NCI-H1417 treated with DMSO at 0.1 percent for 48 hours (cell line): ENCODE data around the gene ULBP2.
"Not testable (repeated sequence)": the region's sequence is repeated elsewhere in the genome, so short reads cannot be mapped to it uniquely, and the experiment has no call there.

Experiments used
- DNase-seq: peaks from one replicate; lab custom pipeline; 2025; lab: John Stamatoyannopoulos, UW

The ULBP2 gene

GRCh38 chr6:149927025-149927424, 14.8 kb upstream of the ULBP2 start:
- DNase-seq, result not testable (repeated sequence)

GRCh38 chr6:149929422-149929821, 12.4 kb upstream of the ULBP2 start:
- no peak for DNase-seq

GRCh38 chr6:149931501-149931900, 10.3 kb upstream of the ULBP2 start:
- DNase-seq, result no peak

- no peak for DNase-seq
Observed at GRCh38 chr6:149933036-149933435, 8.8 kb upstream of the ULBP2 start.

GRCh38 chr6:149933461-149933860, 8.4 kb upstream of the ULBP2 start:
- no peak for DNase-seq

- DNase-seq, result no peak
Observed at GRCh38 chr6:149934249-149935156, 7.3 kb upstream of the ULBP2 start.

- DNase-seq, result no peak
Observed at GRCh38 chr6:149935246-149935645, 6.6 kb upstream of the ULBP2 start.

- DNase-seq, result no peak
Observed at GRCh38 chr6:149935668-149936067, 6.1 kb upstream of the ULBP2 start.

- DNase-seq, result no peak
Observed at GRCh38 chr6:149936743-149937142, 5.1 kb upstream of the ULBP2 start.

GRCh38 chr6:149938013-149938570, 3.7 kb upstream of the ULBP2 start:
- DNase-seq, result not testable (repeated sequence)

GRCh38 chr6:149938571-149939355, 3.1 kb upstream of the ULBP2 start:
- DNase-seq, result no peak

- DNase-seq, result no peak
Observed at GRCh38 chr6:149939356-149939648, 2.5 kb upstream of the ULBP2 start.

- DNase-seq, result no peak
Observed at GRCh38 chr6:149939909-149940671, 1.7 kb upstream of the ULBP2 start.

- no peak for DNase-seq
Observed at GRCh38 chr6:149940672-149940982, 1.2 kb upstream of the ULBP2 start.

- DNase-seq, result no peak
Observed at GRCh38 chr6:149942461-149942829, 631 bp downstream of the ULBP2 start.

- DNase-seq, result not testable (repeated sequence)
Observed at GRCh38 chr6:149943321-149943720, 1.5 kb downstream of the ULBP2 start.

GRCh38 chr6:149945276-149945675, 3.5 kb downstream of the ULBP2 start:
- not testable (repeated sequence) for DNase-seq

GRCh38 chr6:149946631-149947030, 4.8 kb downstream of the ULBP2 start:
- not testable (repeated sequence) for DNase-seq

GRCh38 chr6:149947533-149947932, 5.7 kb downstream of the ULBP2 start:
- DNase-seq, result not testable (repeated sequence)

GRCh38 chr6:149948011-149948410, 6.2 kb downstream of the ULBP2 start:
- no peak for DNase-seq

- DNase-seq, result no peak
Observed at GRCh38 chr6:149948616-149949015, 6.8 kb downstream of the ULBP2 start.

GRCh38 chr6:149950423-149950822, 8.6 kb downstream of the ULBP2 start:
- DNase-seq, result no peak
